Adrenal gland (tissue), 12 donors: Measurements from ENCODE around the gene BMERB1. TPM values are rescaled to one million over a fixed set of nuclear protein-coding genes. Genes with fewer than 3 reads are reported as not detected.
A peak's percentile ranks its signal among the peaks of the same experiment; 100 is the strongest.
"Not testable (repeated sequence)": the region's sequence is repeated elsewhere in the genome, so short reads cannot be mapped to it uniquely, and the experiment has no call there.

ENCODE experiments used
- DNase-seq, 7 donors: peaks; one replicate each; pipeline ENCODE4 v3.0.0-alpha.2; 2019 to 2020
- H3K27ac ChIP-seq, 5 donors: fragments of 200-600 bp; sonication (generic) in 4 of 5; 1 replicate in 3 of 5; 2 replicates in 2 of 5; pipeline versions ENCODE4 v1.5.1 to v1.8.0; 2016 to 2020; ENCODE audit warnings: mild to moderate bottlenecking in 1 of 5
- H3K27me3 ChIP-seq: fragments of 200-600 bp; 2 replicates; pipeline ENCODE4 v1.8.0; 2021
- H3K36me3 ChIP-seq, 2 donors: fragments of 200-600 bp; replicated peaks in 1 of 2; 1 replicate in 1 of 2; 2 replicates in 1 of 2; pipeline versions ENCODE4 v1.5.1 to v1.8.0; 2018 to 2022
- H3K4me1 ChIP-seq, 2 donors: fragments of 200-600 bp; replicated peaks in 1 of 2; 1 replicate in 1 of 2; 2 replicates in 1 of 2; pipeline versions ENCODE4 v1.5.1 to v1.8.0; 2018 to 2021
- H3K4me3 ChIP-seq, 4 donors: fragments of 200-600 bp; sonication (generic) in 3 of 4; one replicate each; pipeline ENCODE4 v1.5.1; 2016 to 2018
- H3K9me3 ChIP-seq, 3 donors: fragments of 200-600 bp; sonication (generic) in 1 of 3; replicated peaks in 1 of 3; 1 replicate in 2 of 3; 2 replicates in 1 of 3; pipeline versions ENCODE4 v1.5.1 to v1.8.0; 2016 to 2021
- CTCF ChIP-seq, 6 experiments: fragments of 450-650 bp in 4 of 6; fragments of 200-600 bp in 2 of 6; sonication (generic) in 1 of 6; IDR thresholded peaks; 1 replicate in 5 of 6; 2 replicates in 1 of 6; pipeline versions ENCODE4 v1.5.1 to v1.8.0; 2016 to 2021; ENCODE audit warnings: antibody characterized with exemption in 6 of 6, mild to moderate bottlenecking in 2 of 6, moderate library complexity in 1 of 6
- POLR2A ChIP-seq, 2 donors: fragments of 450-650 bp; IDR thresholded peaks; one replicate each; pipeline ENCODE4 v1.6.1; 2017; ENCODE audit warnings: antibody characterized with exemption in 2 of 2, mild to moderate bottlenecking in 2 of 2, moderate library complexity in 1 of 2
- WGBS, 4 donors: extraction: QIAGEN DNeasy Blood & Tissue Kit in 2 of 4; methylation state at CpG; one replicate each; pipeline versions ENCODE4 v1.1.5 to v1.1.7; 2013 to 2017; 5-methylcytosine and 5-hydroxymethylcytosine counted together
- intact Hi-C, 2 donors: fragments of 100-400 bp; cut with DNase I; formaldehyde crosslinking; loops; one replicate each; pipeline versions ENCODE4 v1.14.1 to v1.15.0; 2022 to 2023
- polyA plus RNA-seq, 3 donors: library from polyadenylated mRNA; stranded (reverse); fragments of 200-250 nt in 2 of 3; fragments of 350-450 nt in 1 of 3; fragmentation: Illumina TruSeq in 1 of 3; extraction: RNeasy Lipid Tissue Mini Kit (QIAGEN cat#74804) in 1 of 3; gene quantifications; one replicate each; pipeline ENCODE4 v1.2.3, GENCODE V29; 2013 to 2014
- total RNA-seq, 9 donors: library from RNA; depleted of rRNA in 4 of 9; stranded (reverse); fragments of >200 nt in 4 of 9; fragments of 120-200 nt in 1 of 9; fragmentation: NEBNext Ultra II Directional in 1 of 9; extraction: Animal tissue kit (Norgen Biotek cat#: 25700) in 1 of 9; gene quantifications; one replicate each; pipeline versions ENCODE4 v1.1.0 to v1.2.4, GENCODE V29; 2013 to 2023
- donor health status: healthy with polysubstance abuse.
- donor health status: Bipolar disorder and iron deficiency.
- donor health status: DM: yes; HTN: yes; CAD: no.
- donor health status: DM: no; HTN: no; CAD: no.
- donor health status: DM: no; HTN: no; CAD: no.
- donor health status: DM: yes; HTN: yes; CAD: no.

Gene BMERB1
- total and polyA plus RNA-seq, 12 donors, result 9.8 to 56.0 (median 18.7) TPM

GRCh38 chr16:15464401-15465186 is 30.2 kb downstream of the BMERB1 start:
- H3K9me3 ChIP-seq, result no peaks in the 10 kb centered on the region
- H3K27ac ChIP-seq, result no peak overlapping the region
- TF ChIP-seq CTCF (IDR thresholded peaks at IDR 0.05) (no peak), POLR2A (IDR thresholded peaks at IDR 0.05) (no peak)
- intact Hi-C loops, result no loop called here
- no peak overlapping the region for H3K4me3 ChIP-seq
- no peaks in the 10 kb centered on the region for H3K27me3 ChIP-seq
- H3K4me1 ChIP-seq, result no peaks in the 10 kb centered on the region
- H3K36me3 ChIP-seq, result no peaks in the 10 kb centered on the region
- DNase-seq, result no peak
- WGBS, 4 donors, result 59 to 86% (median 73%) methylated on average over 4 of the region's 4 CpGs

- Histone ChIP-seq H3K36me3 (no peaks in the 10 kb centered on the region), H3K27ac (no peak overlapping the region), H3K4me3 (no peak overlapping the region), H3K4me1 (no peaks in the 10 kb centered on the region), H3K27me3 (no peaks in the 10 kb centered on the region), H3K9me3 (peaks cover 0 to 5% (median 0%) of the 10 kb centered on the region in 3 donors)
- no peak for TF ChIP-seq POLR2A (IDR thresholded peaks at IDR 0.05)
- no peak for TF ChIP-seq CTCF (IDR thresholded peaks at IDR 0.05)
- intact Hi-C loops, result no loop called here
- no peak for DNase-seq
- WGBS, 4 donors, result 71 to 89% (median 80%) methylated on average over 2 of the region's 2 CpGs
Observed at GRCh38 chr16:15466131-15466530, 31.7 kb downstream of the BMERB1 start.

GRCh38 chr16:15466886-15467781 is 32.7 kb downstream of the BMERB1 start:
- TF ChIP-seq POLR2A (IDR thresholded peaks at IDR 0.05) (no peak), CTCF (IDR thresholded peaks at IDR 0.05) (peak; percentile 23 to 64 (median 46))
- intact Hi-C loops, result no loop called here
- Histone ChIP-seq H3K4me1 (no peaks in the 10 kb centered on the region), H3K27ac (no peak overlapping the region), H3K9me3 (peaks cover 0 to 5% (median 0%) of the 10 kb centered on the region in 3 donors), H3K4me3 (no peak overlapping the region), H3K27me3 (no peaks in the 10 kb centered on the region), H3K36me3 (no peaks in the 10 kb centered on the region)
- DNase-seq, result no peak
- 65 to 66% (median 65%) methylated on average over 3 of the region's 3 CpGs for WGBS, 4 donors

- H3K4me3 ChIP-seq, intact Hi-C loops, H3K4me1 ChIP-seq, H3K36me3 ChIP-seq, H3K9me3 ChIP-seq, H3K27ac ChIP-seq, H3K27me3 ChIP-seq, DNase-seq: not testable (repeated sequence)
- WGBS, 4 donors, result 87 to 89% (median 88%) methylated on average over 4 of the region's 4 CpGs
Observed at GRCh38 chr16:15476971-15477370, 42.6 kb downstream of the BMERB1 start.
